Type B pancreatic cell (in vitro differentiated cells): Measurements from ENCODE around the gene KLK11. TPM values are rescaled to one million over a fixed set of nuclear protein-coding genes. Genes with fewer than 3 reads are reported as not detected.

Experiments
- DNase-seq: peaks from one replicate; pipeline ENCODE4 v3.0.0; 2021; ENCODE audit warnings: mixed read lengths; ENCODE audit not compliant: unreplicated experiment; ENCODE audit errors: extremely low spot score
- H3K27ac Mint-ChIP-seq: 2 replicates; pipeline ENCODE4 v1.8.0; 2021; ENCODE audit warnings: mild to moderate bottlenecking, mixed read lengths
- H3K27me3 Mint-ChIP-seq: 2 replicates; pipeline ENCODE4 v1.8.0; 2021; ENCODE audit warnings: mixed read lengths
- H3K36me3 Mint-ChIP-seq: 2 replicates; pipeline ENCODE4 v1.8.0; 2021; ENCODE audit warnings: mixed read lengths
- H3K4me1 Mint-ChIP-seq: one replicate; pipeline ENCODE4 v1.8.0; 2021; ENCODE audit warnings: mixed read lengths; ENCODE audit not compliant: unreplicated experiment
- H3K4me3 Mint-ChIP-seq: 2 replicates; pipeline ENCODE4 v1.8.0; 2021; ENCODE audit warnings: mild to moderate bottlenecking, mixed read lengths
- H3K9me3 Mint-ChIP-seq: 2 replicates; pipeline ENCODE4 v1.8.0; 2021; ENCODE audit warnings: mixed read lengths
- CTCF ChIP-seq: fragments of 200-600 bp; sonication (generic); conservative IDR thresholded peaks from 2 replicates; pipeline ENCODE4 v1.5.0; 2021; ENCODE audit warnings: antibody characterized with exemption, mild to moderate bottlenecking
- total RNA-seq: library from RNA; stranded (reverse); gene quantifications from 2 replicates; pipeline ENCODE4 v1.2.1, GENCODE V29; 2021; ENCODE audit warnings: low replicate concordance

The KLK11 gene
- total RNA-seq, 1 donor from 2014 or later = 1.4 TPM

GRCh38 chr19:51016798-51017683 is 9.4 kb downstream of the KLK11 start:
- no peaks in the 10 kb centered on the region for H3K4me1 Mint-ChIP-seq
- H3K36me3 Mint-ChIP-seq = no peaks in the 10 kb centered on the region
- TF ChIP-seq CTCF = peak; percentile 76
- peak; percentile 74 for DNase-seq
- no peaks in the 10 kb centered on the region for H3K9me3 Mint-ChIP-seq
- peak overlapping the region; percentile 88 for H3K4me3 Mint-ChIP-seq
- peaks cover 83% of the 10 kb centered on the region for H3K27me3 Mint-ChIP-seq
- peak overlapping the region; percentile 41 for H3K27ac Mint-ChIP-seq

GRCh38 chr19:51015691-51016267 is 10.6 kb downstream of the KLK11 start:
- TF ChIP-seq CTCF = no peak
- Mint-ChIP-seq H3K36me3 (no peaks in the 10 kb centered on the region), H3K9me3 (no peaks in the 10 kb centered on the region), H3K27ac (no peak overlapping the region), H3K4me1 (no peaks in the 10 kb centered on the region), H3K4me3 (peak overlapping the region; percentile 58), H3K27me3 (peaks cover 79% of the 10 kb centered on the region)
- no peak for DNase-seq

GRCh38 chr19:51014242-51014641 is 12.2 kb downstream of the KLK11 start:
- DNase-seq = no peak
- Mint-ChIP-seq H3K4me1 (no peaks in the 10 kb centered on the region), H3K36me3 (no peaks in the 10 kb centered on the region), H3K4me3 (no peak overlapping the region), H3K9me3 (no peaks in the 10 kb centered on the region), H3K27me3 (peaks cover 80% of the 10 kb centered on the region), H3K27ac (no peak overlapping the region)
- TF ChIP-seq CTCF = no peak

- Mint-ChIP-seq H3K27me3 (peaks cover 69% of the 10 kb centered on the region), H3K9me3 (no peaks in the 10 kb centered on the region), H3K27ac (no peak overlapping the region), H3K4me1 (no peaks in the 10 kb centered on the region), H3K36me3 (no peaks in the 10 kb centered on the region), H3K4me3 (no peak overlapping the region)
- no peak for TF ChIP-seq CTCF
- no peak for DNase-seq
Measured at GRCh38 chr19:51012661-51013190, 13.7 kb downstream of the KLK11 start.

- TF ChIP-seq CTCF = no peak
- Mint-ChIP-seq H3K9me3 (no peaks in the 10 kb centered on the region), H3K4me1 (no peaks in the 10 kb centered on the region), H3K27me3 (peaks cover 62% of the 10 kb centered on the region), H3K4me3 (no peak overlapping the region), H3K36me3 (no peaks in the 10 kb centered on the region), H3K27ac (peak overlapping the region; percentile 60)
- DNase-seq = no peak
Measured at GRCh38 chr19:51010066-51010795, 16.2 kb downstream of the KLK11 start.
